GM18873 (cell line): ENCODE data around the gene ECE2.

Experiments
- ATAC-seq: cut with Tn5 transposase; IDR thresholded peaks from one replicate; pipeline ENCODE4 v1.9.1; 2021; ENCODE audit warnings: mild to moderate bottlenecking, moderate library complexity, moderate number of reproducible peaks; ENCODE audit not compliant: unreplicated experiment, low FRiP score

The ECE2 gene

GRCh38 chr3:184275961-184276910 lies at the start of gene ECE2:
Gene ECE2, plus strand, starts transcription at chr3:184276022. Its CDS starts 132 bp downstream, at chr3:184276154.
- no peak for ATAC-seq

- ATAC-seq: no peak
Measured at GRCh38 chr3:184227481-184227935, 48.3 kb upstream of the ECE2 start.

GRCh38 chr3:184228376-184229137 lies 47.3 kb upstream of the ECE2 start:
- no peak for ATAC-seq

GRCh38 chr3:184229394-184230080 lies 46.3 kb upstream of the ECE2 start, which contains the start of gene VWA5B2:
Gene VWA5B2, plus strand, starts transcription at chr3:184229585. Its CDS starts 944 bp downstream, at chr3:184230529.
- ATAC-seq: no peak

GRCh38 chr3:184230081-184230602 lies 45.7 kb upstream of the ECE2 start:
- no peak for ATAC-seq

- ATAC-seq: no peak
Measured at GRCh38 chr3:184230603-184231528, 45.0 kb upstream of the ECE2 start.

GRCh38 chr3:184231671-184232070 lies 44.2 kb upstream of the ECE2 start:
- ATAC-seq: no peak

GRCh38 chr3:184233127-184233843 lies 42.5 kb upstream of the ECE2 start:
- ATAC-seq: no peak

- ATAC-seq: no peak
Measured at GRCh38 chr3:184234224-184234623, 41.6 kb upstream of the ECE2 start.

- ATAC-seq: no peak
Measured at GRCh38 chr3:184234671-184235380, 41.0 kb upstream of the ECE2 start.

- ATAC-seq: no peak
Measured at GRCh38 chr3:184235381-184236032, 40.3 kb upstream of the ECE2 start.

GRCh38 chr3:184236033-184236410 lies 39.8 kb upstream of the ECE2 start:
- ATAC-seq: no peak

- ATAC-seq: no peak
Measured at GRCh38 chr3:184236636-184237035, 39.2 kb upstream of the ECE2 start.

GRCh38 chr3:184237211-184237610 lies 38.6 kb upstream of the ECE2 start:
- no peak for ATAC-seq

- ATAC-seq: no peak
Measured at GRCh38 chr3:184237807-184238206, 38.0 kb upstream of the ECE2 start.

GRCh38 chr3:184238246-184238818 lies 37.5 kb upstream of the ECE2 start:
- no peak for ATAC-seq

GRCh38 chr3:184239221-184239620 lies 36.6 kb upstream of the ECE2 start:
- no peak for ATAC-seq
